RWPE2 (cell line): ENCODE results near the gene TBC1D3B.
"Not testable (repeated sequence)": the region's sequence is repeated elsewhere in the genome, so short reads cannot be mapped to it uniquely, and the experiment has no call there.

ENCODE experiments used
- ATAC-seq: fragments of 200-7000 bp; cut with Tn5 transposase; 3 replicates; pipeline ENCODE4 v1.9.1; 2021; ENCODE audit warnings: low read depth
- DNase-seq: peaks from one replicate; pipeline ENCODE4 v3.0.0-alpha.2; 2020; ENCODE audit warnings: low spot score
- H3K27ac ChIP-seq: fragments of 450-650 bp; 2 replicates; pipeline ENCODE4 v1.5.1; 2017; ENCODE audit warnings: mild to moderate bottlenecking; ENCODE audit not compliant: poor library complexity, severe bottlenecking
- H3K27me3 ChIP-seq: fragments of 250-450 bp; sonication (Bioruptor Pico); 2 replicates; pipeline ENCODE4 v1.5.1; 2021; ENCODE audit warnings: mild to moderate bottlenecking, moderate library complexity; ENCODE audit not compliant: insufficient read depth, poor library complexity, severe bottlenecking
- H3K36me3 ChIP-seq: fragments of 250-450 bp; sonication (Bioruptor Pico); 2 replicates; pipeline ENCODE4 v1.5.1; 2020; ENCODE audit warnings: low read depth, mild to moderate bottlenecking, moderate library complexity
- H3K4me1 ChIP-seq: fragments of 250-450 bp; sonication (Bioruptor Pico); 2 replicates; pipeline ENCODE4 v1.5.1; 2021; ENCODE audit warnings: mild to moderate bottlenecking, moderate library complexity; ENCODE audit not compliant: insufficient read depth, poor library complexity, severe bottlenecking
- H3K4me3 ChIP-seq: fragments of 250-450 bp; sonication (Bioruptor Pico); 2 replicates; pipeline ENCODE4 v1.5.1; 2021; ENCODE audit warnings: mild to moderate bottlenecking, moderate library complexity; ENCODE audit not compliant: severe bottlenecking
- H3K9me3 ChIP-seq: fragments of 250-450 bp; sonication (Bioruptor Pico); 2 replicates; pipeline ENCODE4 v1.5.1; 2021; ENCODE audit warnings: mild to moderate bottlenecking, moderate library complexity; ENCODE audit not compliant: severe bottlenecking
- TF ChIP-seq, protein P1 (sequence below): fragments of 450-650 bp; IDR thresholded peaks from one replicate; pipeline ENCODE4 v1.5.1; 2017; ENCODE audit warnings: mild to moderate bottlenecking, moderate library complexity; ENCODE audit not compliant: poor library complexity, severe bottlenecking

The TBC1D3B gene

DNA sequence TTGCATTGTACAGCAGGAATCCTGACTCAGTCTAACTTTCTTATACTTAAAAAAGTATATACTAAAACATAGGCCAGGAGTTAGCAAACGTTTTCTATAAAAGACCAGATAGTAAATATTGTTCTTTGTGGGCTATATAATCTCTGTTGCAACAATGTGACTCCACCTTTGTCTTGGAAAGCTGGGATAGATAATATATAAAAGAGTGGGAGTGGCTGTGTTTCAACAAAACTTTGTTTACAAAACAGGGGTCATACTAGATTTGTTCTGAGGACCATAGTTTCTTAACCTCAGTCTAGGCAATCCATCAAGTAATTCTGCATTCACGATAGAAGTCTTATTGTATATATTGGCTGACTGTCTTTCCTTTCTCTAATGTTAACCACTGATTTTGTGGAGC lies 9.0 kb upstream of the TBC1D3B start:
- Histone ChIP-seq H3K27me3 (peaks cover 31% of the 10 kb centered on the region), H3K36me3 (no peaks in the 10 kb centered on the region), H3K9me3 (no peaks in the 10 kb centered on the region), H3K27ac (no peak overlapping the region), H3K4me3 (no peak overlapping the region), H3K4me1 (no peaks in the 10 kb centered on the region)
- TF ChIP-seq, protein P1, sequence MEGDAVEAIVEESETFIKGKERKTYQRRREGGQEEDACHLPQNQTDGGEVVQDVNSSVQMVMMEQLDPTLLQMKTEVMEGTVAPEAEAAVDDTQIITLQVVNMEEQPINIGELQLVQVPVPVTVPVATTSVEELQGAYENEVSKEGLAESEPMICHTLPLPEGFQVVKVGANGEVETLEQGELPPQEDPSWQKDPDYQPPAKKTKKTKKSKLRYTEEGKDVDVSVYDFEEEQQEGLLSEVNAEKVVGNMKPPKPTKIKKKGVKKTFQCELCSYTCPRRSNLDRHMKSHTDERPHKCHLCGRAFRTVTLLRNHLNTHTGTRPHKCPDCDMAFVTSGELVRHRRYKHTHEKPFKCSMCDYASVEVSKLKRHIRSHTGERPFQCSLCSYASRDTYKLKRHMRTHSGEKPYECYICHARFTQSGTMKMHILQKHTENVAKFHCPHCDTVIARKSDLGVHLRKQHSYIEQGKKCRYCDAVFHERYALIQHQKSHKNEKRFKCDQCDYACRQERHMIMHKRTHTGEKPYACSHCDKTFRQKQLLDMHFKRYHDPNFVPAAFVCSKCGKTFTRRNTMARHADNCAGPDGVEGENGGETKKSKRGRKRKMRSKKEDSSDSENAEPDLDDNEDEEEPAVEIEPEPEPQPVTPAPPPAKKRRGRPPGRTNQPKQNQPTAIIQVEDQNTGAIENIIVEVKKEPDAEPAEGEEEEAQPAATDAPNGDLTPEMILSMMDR: no peak
- ATAC-seq (no peak), DNase-seq (no peak)

DNA sequence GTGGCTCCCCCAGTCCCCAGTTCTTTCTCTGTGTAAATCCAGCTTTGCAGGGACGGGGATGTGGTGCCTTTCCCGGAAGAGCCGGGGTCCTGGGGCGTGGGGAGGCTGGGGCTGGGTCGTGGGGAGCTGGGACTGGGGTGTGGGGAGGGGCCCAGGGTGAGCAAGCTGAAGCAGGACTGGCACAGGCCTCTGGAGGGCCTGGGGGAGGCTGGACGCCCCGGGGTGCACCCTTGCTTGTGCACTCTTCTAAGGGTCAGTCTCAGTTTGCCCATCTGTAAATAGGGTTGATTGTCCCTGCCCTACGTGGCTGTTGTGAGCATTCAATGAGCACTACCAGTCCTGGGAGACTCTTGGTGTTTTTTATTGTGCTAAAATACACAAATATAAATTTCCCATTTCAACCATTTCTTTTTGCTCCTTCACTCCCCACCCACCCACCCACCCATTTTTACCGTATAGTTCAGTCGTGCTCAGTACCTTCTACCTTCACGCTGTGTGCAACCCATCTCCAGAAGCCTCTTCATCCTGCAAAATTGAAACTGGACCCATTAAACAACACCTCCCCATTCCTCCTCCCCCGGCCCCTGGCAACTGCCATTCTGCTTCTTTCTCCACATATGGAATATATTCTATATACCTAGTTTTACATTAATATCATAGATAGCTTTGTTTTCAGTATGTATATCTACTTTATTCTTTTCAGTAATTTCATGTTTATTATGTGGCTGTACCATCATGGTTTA lies 7.8 kb upstream of the TBC1D3B start:
- no peaks in the 10 kb centered on the region for H3K9me3 ChIP-seq
- peaks cover 31% of the 10 kb centered on the region for H3K27me3 ChIP-seq
- no peak for ATAC-seq
- no peak overlapping the region for H3K27ac ChIP-seq
- no peaks in the 10 kb centered on the region for H3K36me3 ChIP-seq
- DNase-seq: no peak
- no peaks in the 10 kb centered on the region for H3K4me1 ChIP-seq
- TF ChIP-seq, protein P1: no peak
- no peak overlapping the region for H3K4me3 ChIP-seq

DNA sequence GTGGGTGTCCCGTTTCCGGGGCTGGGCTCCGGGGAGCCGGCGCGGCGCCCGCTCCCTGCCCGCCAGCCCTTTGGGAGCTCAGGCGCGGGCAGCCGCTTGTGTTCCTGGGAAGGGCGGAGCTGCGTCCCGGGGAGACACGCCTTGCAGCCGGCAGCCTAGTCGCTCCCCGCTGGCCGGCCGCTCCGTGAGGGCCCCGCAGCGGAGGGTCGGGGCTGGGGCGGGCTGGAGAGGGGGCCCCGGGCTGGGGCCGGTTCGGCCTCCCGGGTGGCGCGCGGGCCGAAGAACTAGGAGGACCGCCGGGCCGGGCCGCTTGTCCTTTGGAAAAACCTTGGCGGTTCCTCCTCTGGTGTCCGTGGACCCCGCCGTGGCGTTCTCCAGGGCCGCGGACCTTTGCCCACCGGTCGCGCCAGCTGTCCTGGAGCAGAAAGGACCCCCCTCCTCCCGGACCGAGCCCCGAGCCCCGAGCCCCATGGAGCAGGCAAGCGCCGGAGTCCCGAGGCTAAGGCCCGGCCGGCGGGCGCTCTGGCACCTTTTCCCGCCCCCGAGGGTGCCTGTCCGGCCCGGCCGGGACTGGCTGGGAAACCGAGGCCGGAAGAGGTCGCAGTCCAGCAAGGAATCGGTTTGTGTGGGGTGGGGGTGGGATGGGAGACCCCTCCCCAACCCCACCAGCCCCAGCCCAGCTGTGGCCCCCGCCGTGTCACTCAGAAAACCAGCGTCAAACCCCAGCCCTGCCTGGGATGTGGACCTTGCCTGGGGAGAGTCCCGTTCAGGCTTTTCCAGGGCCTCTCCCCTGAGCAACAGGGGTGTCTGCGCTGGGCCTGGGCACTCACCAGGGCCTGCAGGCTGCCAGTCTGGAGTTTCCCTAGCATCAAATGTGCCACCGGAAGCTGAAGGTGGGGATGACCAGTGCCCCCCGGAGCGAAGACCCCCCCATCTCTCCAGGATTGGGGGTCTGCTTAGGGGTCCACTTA lies 6.8 kb upstream of the TBC1D3B start:
- Histone ChIP-seq H3K4me1 (no peaks in the 10 kb centered on the region), H3K9me3 (no peaks in the 10 kb centered on the region), H3K36me3 (no peaks in the 10 kb centered on the region), H3K4me3 (peak overlapping the region; percentile 40), H3K27me3 (peaks cover 31% of the 10 kb centered on the region), H3K27ac (no peak overlapping the region)
- TF ChIP-seq, protein P1: no peak
- DNase-seq (peak; percentile 70), ATAC-seq (peak; percentile 90)

DNA sequence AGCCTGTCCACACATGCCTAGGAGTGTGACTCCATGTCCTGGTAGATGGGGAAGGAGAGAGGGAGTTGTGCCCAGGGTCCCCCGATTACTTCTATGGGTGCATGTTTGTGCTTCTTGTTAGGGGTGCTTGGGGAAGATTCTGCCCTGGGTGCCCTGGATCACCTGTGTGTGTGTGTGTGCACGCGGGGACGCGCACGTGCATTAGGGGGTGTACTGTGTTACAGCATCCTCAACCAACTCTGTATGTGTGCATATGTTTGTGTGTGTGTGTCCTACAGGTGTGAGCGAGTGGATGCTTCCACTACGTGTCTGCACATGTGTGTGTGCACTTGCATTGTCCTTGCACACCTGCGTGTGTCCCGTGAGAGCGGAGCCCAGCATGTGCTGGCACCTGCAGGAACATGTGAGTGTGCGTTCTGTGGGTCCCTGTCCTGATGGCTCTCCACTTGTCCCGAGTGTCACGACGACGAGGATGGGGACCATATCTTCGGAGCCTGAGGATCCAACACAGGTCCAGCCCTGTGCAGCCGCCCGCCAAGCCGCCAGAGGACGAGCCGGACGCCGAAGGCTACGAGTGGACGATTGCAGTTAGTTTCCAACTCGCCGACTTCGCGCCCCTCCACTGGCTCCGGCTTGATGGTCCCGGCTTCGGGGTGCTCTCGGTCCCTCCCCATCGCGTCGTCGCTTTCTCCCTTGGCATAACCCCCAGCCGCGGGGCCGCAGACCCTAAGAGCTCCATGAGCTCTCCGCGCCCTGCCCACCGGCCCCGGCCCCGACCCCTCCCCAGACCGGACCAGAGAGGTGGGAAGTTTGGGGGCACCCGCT lies 6.0 kb upstream of the TBC1D3B start:
- H3K27ac ChIP-seq: no peak overlapping the region
- TF ChIP-seq, protein P1: no peak
- DNase-seq (peak; percentile 64), ATAC-seq (peak; percentile 7; the same call in 2 of the 3 replicates)
- peaks cover 31% of the 10 kb centered on the region for H3K27me3 ChIP-seq
- H3K9me3 ChIP-seq: no peaks in the 10 kb centered on the region
- H3K4me1 ChIP-seq: no peaks in the 10 kb centered on the region
- peak overlapping the region; percentile 40 for H3K4me3 ChIP-seq
- no peaks in the 10 kb centered on the region for H3K36me3 ChIP-seq

DNA sequence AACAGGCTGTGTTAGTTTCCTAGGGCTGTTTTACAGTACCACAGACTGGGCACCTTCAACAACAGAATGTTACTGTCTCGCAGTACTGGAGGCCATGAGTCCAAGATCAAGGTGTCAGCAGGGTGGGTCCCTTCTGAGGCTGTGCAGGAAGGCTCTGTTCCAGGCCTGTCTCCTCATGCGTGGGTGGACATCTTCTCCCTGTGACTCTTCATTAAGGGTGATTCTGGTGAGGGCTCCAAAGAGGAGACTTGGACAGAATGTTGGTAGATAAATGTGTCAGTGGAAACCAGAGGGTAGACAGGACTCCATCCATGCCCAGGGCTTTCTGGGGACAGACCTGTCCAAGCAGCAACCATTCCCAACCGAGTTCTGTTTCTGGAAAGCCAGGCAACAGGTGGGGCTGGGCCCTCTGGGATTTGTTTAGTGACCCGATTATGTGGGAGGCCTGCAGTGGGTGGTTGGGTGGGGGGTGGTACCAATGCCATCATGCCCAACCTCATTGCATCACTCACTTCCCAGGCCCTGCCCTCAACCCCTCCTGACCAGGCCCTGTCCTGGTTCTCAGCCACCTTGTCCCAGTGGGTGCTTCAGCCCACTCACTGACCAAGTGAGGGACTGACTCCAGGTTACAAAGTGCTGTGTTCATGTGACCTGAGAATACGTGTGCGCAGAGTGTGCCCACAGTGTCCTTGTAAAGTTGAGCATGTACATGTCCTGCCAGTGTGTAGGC lies 5.2 kb upstream of the TBC1D3B start:
- not testable (repeated sequence) for DNase-seq, H3K36me3 ChIP-seq, H3K4me3 ChIP-seq, H3K27ac ChIP-seq, H3K4me1 ChIP-seq, H3K9me3 ChIP-seq, ATAC-seq
- peaks cover 26% of the 10 kb centered on the region for H3K27me3 ChIP-seq

DNA sequence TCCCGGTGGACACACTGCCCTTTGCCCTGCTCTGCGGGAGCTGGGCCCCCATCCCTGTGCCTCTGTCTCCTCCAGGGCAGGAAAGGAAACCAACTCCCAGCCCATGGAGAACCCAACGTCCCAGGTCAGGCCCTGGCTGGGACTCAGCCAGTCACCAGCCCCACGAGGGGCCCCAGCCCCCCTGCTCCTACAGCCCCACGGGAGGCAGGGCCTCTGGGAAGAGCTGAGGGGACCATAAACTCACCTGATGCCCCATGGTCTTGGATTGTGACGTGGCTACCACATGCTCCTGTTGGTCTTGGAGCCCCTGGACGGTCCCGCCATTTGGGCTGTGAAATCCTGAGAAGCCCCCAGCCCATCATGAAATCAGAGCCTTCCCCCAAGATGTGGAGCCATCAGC lies 7.6 kb downstream of the TBC1D3B start:
- H3K27ac ChIP-seq, H3K4me1 ChIP-seq: not testable (repeated sequence)

More for the DNA sequence above, 7.6 kb downstream of the TBC1D3B start:
- DNase-seq, ATAC-seq, H3K36me3 ChIP-seq, H3K4me3 ChIP-seq, H3K27me3 ChIP-seq, H3K9me3 ChIP-seq: not testable (repeated sequence)
